GM23338 (cell line): ENCODE results near the gene NUBPL.

ENCODE experiments used
- CREB1 ChIP-seq: fragments of 250-450 bp; sonication (Bioruptor Pico); IDR thresholded peaks from 2 replicates; pipeline ENCODE4 v1.5.0; 2020; ENCODE audit warnings: low read depth, mild to moderate bottlenecking, moderate library complexity
- CTCF ChIP-seq, 2 experiments: fragments of 200-600 bp in 1 of 2; sonication (generic) in 1 of 2; conservative IDR thresholded peaks; 2 replicates each; pipeline versions ENCODE4 v1.5.1 to v1.6.1; 2016 to 2017; ENCODE audit warnings: antibody characterized with exemption in 2 of 2, low read depth in 2 of 2, mild to moderate bottlenecking in 2 of 2, moderate library complexity in 1 of 2
- ETS1 ChIP-seq: IDR thresholded peaks from 2 replicates; pipeline ENCODE4 v1.6.1; 2016; ENCODE audit warnings: antibody characterized with exemption
- EZH2 ChIP-seq: fragments of 200-600 bp; sonication (generic); IDR thresholded peaks from one replicate; pipeline ENCODE4 v1.8.0; 2017; ENCODE audit warnings: antibody characterized with exemption, mild to moderate bottlenecking, low read depth; ENCODE audit not compliant: unreplicated experiment
- EZH2phosphoT487 ChIP-seq: fragments of 200-600 bp; sonication (generic); IDR thresholded peaks from one replicate; pipeline ENCODE4 v1.8.1; 2018; ENCODE audit warnings: antibody characterized with exemption; ENCODE audit not compliant: unreplicated experiment
- JUNB ChIP-seq: IDR thresholded peaks from one replicate; pipeline ENCODE4 v1.6.1; 2016; ENCODE audit warnings: antibody characterized with exemption; ENCODE audit not compliant: unreplicated experiment
- POLR2AphosphoS5 ChIP-seq: IDR thresholded peaks from 2 replicates; pipeline ENCODE4 v1.6.1; 2016; ENCODE audit warnings: antibody characterized with exemption, low read depth
- REST ChIP-seq: IDR thresholded peaks from one replicate; pipeline ENCODE4 v1.6.1; 2018; ENCODE audit warnings: antibody characterized with exemption; ENCODE audit not compliant: unreplicated experiment
- STAT1 ChIP-seq: IDR thresholded peaks from one replicate; pipeline ENCODE4 v1.6.1; 2016; ENCODE audit warnings: antibody characterized with exemption; ENCODE audit not compliant: unreplicated experiment
- ZNF114 ChIP-seq: fragments of 250-450 bp; sonication (Bioruptor Pico); IDR thresholded peaks from 2 replicates; pipeline ENCODE4 v1.5.0; 2020; ENCODE audit warnings: mild to moderate bottlenecking, moderate library complexity
- ZNF331 ChIP-seq: fragments of 250-450 bp; sonication (Bioruptor Pico); IDR thresholded peaks from 2 replicates; pipeline ENCODE4 v1.5.0; 2020; ENCODE audit warnings: low read depth, mild to moderate bottlenecking, moderate library complexity
- ZNF462 ChIP-seq: fragments of 250-450 bp; sonication (Bioruptor Pico); IDR thresholded peaks from 2 replicates; pipeline ENCODE4 v1.5.0; 2020; ENCODE audit warnings: mild to moderate bottlenecking, moderate library complexity

- TF ChIP-seq CTCF (conservative IDR thresholded peaks at IDR 0.05; ENCODE audit: low read depth in 2 of 2) (no peak), EZH2 (no peak), POLR2AphosphoS5 (no peak), REST (no peak), JUNB (no peak), EZH2phosphoT487 (no peak), ZNF114 (no peak), CREB1 (CRISPR knock-in tag) (no peak), ETS1 (no peak), ZNF331 (CRISPR knock-in tag) (no peak), STAT1 (no peak), ZNF462 (CRISPR knock-in tag) (no peak)
Measured at GRCh38 chr14:31541702-31542101, 19.5 kb upstream of the NUBPL start.
